GM12891 (cell line): Measurements from ENCODE around the gene HOXB13. TPM values are rescaled to one million over a fixed set of nuclear protein-coding genes. Genes with fewer than 3 reads are reported as not detected.
A peak's percentile ranks its signal among the peaks of the same experiment; 100 is the strongest.

Source experiments
- DNase-seq: peaks from one replicate; pipeline ENCODE4 v3.0.0; 2011; ENCODE audit warnings: low spot score; ENCODE audit not compliant: insufficient read length
- FAIRE-seq: peaks from 2 replicates; lab custom pipeline; 2011; peaks lifted over from hg19 to GRCh38; lab: Jason Lieb, UNC
- PAX5 ChIP-seq: IDR thresholded peaks from 2 replicates; pipeline ENCODE4 v1.6.1; 2011; ENCODE audit warnings: low read length, moderate library complexity, mild to moderate bottlenecking; ENCODE audit not compliant: insufficient read depth, severe bottlenecking
- POLR2A ChIP-seq: IDR thresholded peaks from 2 replicates; pipeline ENCODE4 v1.6.1; 2011; ENCODE audit warnings: low read depth, low read length, control low read depth
- POLR2AphosphoS5 ChIP-seq: IDR thresholded peaks from 2 replicates; pipeline ENCODE4 v1.6.1; 2011; ENCODE audit warnings: low read depth, low read length, control low read depth
- POU2F2 ChIP-seq: IDR thresholded peaks from 2 replicates; pipeline ENCODE4 v1.6.1; 2011; ENCODE audit warnings: low read depth, mild to moderate bottlenecking, control low read depth, low read length, moderate library complexity
- SPI1 ChIP-seq: IDR thresholded peaks from 2 replicates; pipeline ENCODE4 v1.6.1; 2011; ENCODE audit warnings: low read depth, low read length, control low read depth
- TAF1 ChIP-seq: IDR thresholded peaks from 2 replicates; pipeline ENCODE4 v1.6.1; 2011; ENCODE audit warnings: low read depth, low read length, control low read depth
- polyA plus RNA-seq: library from polyadenylated mRNA; unstranded; fragments of >200 nt; gene quantifications from one replicate; pipeline ENCODE4 v1.2.1, GENCODE V29; 2012; ENCODE audit warnings: low read depth, missing spikeins, inconsistent platforms; ENCODE audit not compliant: missing spikeins

The HOXB13 gene
- polyA plus RNA-seq = not detected

- FAIRE-seq = no peak
- DNase-seq = no peak
- TF ChIP-seq TAF1 = no peak
- TF ChIP-seq PAX5 = no peak
- TF ChIP-seq POLR2A = no peak
- no peak for TF ChIP-seq SPI1
- no peak for TF ChIP-seq POU2F2
- TF ChIP-seq POLR2AphosphoS5 = no peak
Measured at GRCh38 chr17:48728232-48729231, at the start of gene HOXB13. TSS of gene HOXB13 (minus strand) at chr17:48728750. CDS start at chr17:48728593, 157 bp downstream.

DNA sequence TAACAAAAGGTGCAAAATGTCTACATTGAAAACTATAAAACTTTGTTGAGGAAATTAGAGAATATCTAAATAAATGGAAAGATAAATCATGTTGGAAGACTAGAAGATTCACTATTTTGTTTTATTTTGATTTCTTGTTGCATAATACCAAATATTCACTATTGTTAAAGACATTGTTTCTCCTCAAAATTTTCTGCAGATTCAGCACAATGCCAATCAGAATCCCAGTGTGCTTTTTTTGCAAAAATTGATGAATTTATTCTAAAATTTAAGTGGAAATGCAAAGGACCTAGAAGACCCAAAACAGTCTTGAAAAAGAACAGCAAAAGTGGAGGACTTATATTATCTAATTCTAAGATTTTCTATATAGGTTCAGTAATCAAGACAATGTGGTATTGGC is 48.1 kb upstream of the HOXB13 start:
- no peak for FAIRE-seq
- no peak for DNase-seq
- TF ChIP-seq PAX5 (no peak), POU2F2 (no peak), POLR2A (no peak), SPI1 (no peak), TAF1 (no peak), POLR2AphosphoS5 (no peak)

DNA sequence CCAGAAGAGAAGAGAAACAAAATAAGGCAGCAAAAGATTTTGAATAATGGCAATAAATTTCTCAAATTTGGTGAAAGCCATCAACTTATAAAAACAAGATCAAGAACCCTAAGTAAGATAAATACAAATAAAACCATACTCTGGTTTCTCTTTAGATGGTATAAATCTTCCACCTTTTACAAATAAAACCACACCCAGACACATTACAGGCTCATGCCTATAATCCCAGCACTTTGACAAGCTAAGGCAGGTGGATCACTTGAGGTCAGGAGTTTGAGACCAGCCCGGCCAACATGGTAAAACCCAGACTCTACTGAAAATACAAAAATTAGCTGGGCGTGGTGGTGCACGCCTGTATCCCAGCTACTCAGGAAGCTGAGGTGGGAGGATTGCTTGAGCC is 44.7 kb upstream of the HOXB13 start:
- DNase-seq = no peak
- no peak for TF ChIP-seq TAF1
- TF ChIP-seq POLR2A = no peak
- TF ChIP-seq PAX5 = no peak
- TF ChIP-seq POU2F2 = no peak
- TF ChIP-seq SPI1 = no peak
- no peak for TF ChIP-seq POLR2AphosphoS5
- FAIRE-seq = no peak

GRCh38 chr17:48770954-48771353 is 42.4 kb upstream of the HOXB13 start:
- FAIRE-seq (peak; percentile 16), DNase-seq (no peak)
- TF ChIP-seq PAX5 (no peak), TAF1 (no peak), POLR2A (no peak), POLR2AphosphoS5 (no peak), POU2F2 (no peak)

GRCh38 chr17:48769009-48769675 is 40.6 kb upstream of the HOXB13 start:
- DNase-seq = no peak
- FAIRE-seq = no peak
- TF ChIP-seq SPI1 = no peak
- no peak for TF ChIP-seq POLR2AphosphoS5
- no peak for TF ChIP-seq TAF1
- TF ChIP-seq POU2F2 = no peak
- no peak for TF ChIP-seq PAX5
- TF ChIP-seq POLR2A = no peak

DNA sequence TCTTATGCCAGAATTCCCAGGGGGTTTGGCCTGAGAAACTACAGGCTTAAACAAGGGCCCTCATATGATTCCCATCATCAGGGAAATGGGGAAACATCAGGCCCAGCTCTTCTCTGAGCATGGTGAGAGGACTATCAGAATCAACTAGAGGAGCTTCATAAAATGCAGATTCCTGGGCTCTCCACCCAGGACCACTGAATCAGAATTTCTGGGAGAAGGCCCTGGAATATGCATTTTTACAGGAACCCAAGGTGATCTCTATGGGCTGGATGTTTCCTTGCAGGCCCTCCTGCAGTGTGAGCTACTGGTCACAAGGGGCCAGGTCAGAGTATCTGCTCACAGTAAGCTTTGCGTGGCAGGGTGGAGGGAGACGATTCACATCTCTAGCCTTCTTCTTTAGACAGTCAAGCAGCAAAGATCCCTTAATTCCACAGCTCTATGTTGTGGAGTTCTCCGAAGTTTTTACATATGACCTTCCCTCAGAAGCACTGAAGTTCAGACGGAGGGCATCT is 38.8 kb upstream of the HOXB13 start:
- DNase-seq = no peak
- no peak for FAIRE-seq

GRCh38 chr17:48761114-48761513 is 32.6 kb upstream of the HOXB13 start:
- FAIRE-seq (no peak), DNase-seq (no peak)

More for the DNA sequence above, 38.8 kb upstream of the HOXB13 start:
- TF ChIP-seq POLR2A (no peak), POLR2AphosphoS5 (no peak), SPI1 (no peak), POU2F2 (no peak), PAX5 (no peak), TAF1 (no peak)

GRCh38 chr17:48760411-48760810 is 31.9 kb upstream of the HOXB13 start:
- FAIRE-seq (no peak), DNase-seq (no peak)
- TF ChIP-seq POLR2AphosphoS5 (no peak), POLR2A (no peak), SPI1 (no peak), PAX5 (no peak), POU2F2 (no peak), TAF1 (no peak)

More at GRCh38 chr17:48761114-48761513, 32.6 kb upstream of the HOXB13 start:
- TF ChIP-seq TAF1 = no peak
- TF ChIP-seq PAX5 = no peak
- no peak for TF ChIP-seq SPI1
- TF ChIP-seq POLR2A = no peak
- TF ChIP-seq POLR2AphosphoS5 = no peak
- TF ChIP-seq POU2F2 = no peak

DNA sequence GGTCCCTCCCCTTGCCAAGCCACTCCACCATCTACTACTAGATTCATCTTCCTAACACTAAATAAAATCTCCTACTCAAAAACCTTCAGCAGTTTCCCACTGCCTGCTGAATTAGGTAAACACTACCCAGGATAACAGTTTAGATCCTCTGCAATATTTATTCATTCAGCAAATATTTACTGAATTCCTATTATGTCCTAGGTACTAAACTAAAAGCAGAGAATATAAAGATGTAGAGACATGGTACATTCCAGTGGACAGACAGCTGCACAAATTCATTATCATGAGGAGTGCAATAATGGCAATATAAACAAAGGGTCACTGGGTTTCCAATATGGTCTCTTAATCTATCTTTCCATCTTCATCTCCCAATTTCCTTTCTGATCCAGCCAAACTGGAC is 30.7 kb upstream of the HOXB13 start:
- FAIRE-seq (no peak), DNase-seq (no peak)
- TF ChIP-seq POLR2AphosphoS5 (no peak), PAX5 (no peak)
